Ascending aorta (tissue), 2 donors: Measurements from ENCODE around the gene EML4. TPM values are rescaled to one million over a fixed set of nuclear protein-coding genes. Genes with fewer than 3 reads are reported as not detected.
"Not testable (repeated sequence)": the region's sequence is repeated elsewhere in the genome, so short reads cannot be mapped to it uniquely, and the experiment has no call there.

Experiments
- DNase-seq, 2 donors: peaks; one replicate each; pipeline ENCODE4 v3.0.0-alpha.2; 2019; ENCODE audit warnings: low spot score in 2 of 2
- H3K27ac ChIP-seq, 2 donors: fragments of 200-600 bp; sonication (generic); one replicate each; pipeline ENCODE4 v1.5.1; 2016 to 2017; ENCODE audit warnings: mild to moderate bottlenecking in 1 of 2
- H3K27me3 ChIP-seq: fragments of 200-600 bp; sonication (generic); one replicate; pipeline ENCODE4 v1.5.1; 2017
- H3K36me3 ChIP-seq, 2 donors: fragments of 200-600 bp; sonication (generic); one replicate each; pipeline ENCODE4 v1.5.1; 2016
- H3K4me1 ChIP-seq, 2 donors: fragments of 200-600 bp; sonication (generic); one replicate each; pipeline ENCODE4 v1.5.1; 2016 to 2017; ENCODE audit warnings: mild to moderate bottlenecking in 1 of 2
- H3K4me3 ChIP-seq, 2 donors: fragments of 200-600 bp; sonication (generic); one replicate each; pipeline ENCODE4 v1.5.1; 2016 to 2017; ENCODE audit warnings: mild to moderate bottlenecking in 1 of 2
- H3K9me3 ChIP-seq, 2 donors: fragments of 200-600 bp; sonication (generic); one replicate each; pipeline ENCODE4 v1.5.1; 2016
- intact Hi-C: fragments of 100-400 bp; cut with DNase I; formaldehyde crosslinking; loops from one replicate; pipeline ENCODE4 v1.15.1; 2023
- total RNA-seq: library from RNA; depleted of rRNA; stranded (reverse); fragments of >200 nt; gene quantifications from one replicate; pipeline ENCODE4 v1.1.0, GENCODE V29; 2016
- TF ChIP-seq, protein P1 (sequence below), 3 experiments: fragments of 200-600 bp in 2 of 3; fragments of 450-650 bp in 1 of 3; sonication (generic) in 2 of 3; IDR thresholded peaks; one replicate each; pipeline ENCODE4 v1.5.1; 2016 to 2019; ENCODE audit warnings: antibody characterized with exemption in 3 of 3, mild to moderate bottlenecking in 1 of 3, moderate library complexity in 1 of 3

EML4 gene
- total RNA-seq, 1 donor from 2014 or later = 25.2 TPM

DNA sequence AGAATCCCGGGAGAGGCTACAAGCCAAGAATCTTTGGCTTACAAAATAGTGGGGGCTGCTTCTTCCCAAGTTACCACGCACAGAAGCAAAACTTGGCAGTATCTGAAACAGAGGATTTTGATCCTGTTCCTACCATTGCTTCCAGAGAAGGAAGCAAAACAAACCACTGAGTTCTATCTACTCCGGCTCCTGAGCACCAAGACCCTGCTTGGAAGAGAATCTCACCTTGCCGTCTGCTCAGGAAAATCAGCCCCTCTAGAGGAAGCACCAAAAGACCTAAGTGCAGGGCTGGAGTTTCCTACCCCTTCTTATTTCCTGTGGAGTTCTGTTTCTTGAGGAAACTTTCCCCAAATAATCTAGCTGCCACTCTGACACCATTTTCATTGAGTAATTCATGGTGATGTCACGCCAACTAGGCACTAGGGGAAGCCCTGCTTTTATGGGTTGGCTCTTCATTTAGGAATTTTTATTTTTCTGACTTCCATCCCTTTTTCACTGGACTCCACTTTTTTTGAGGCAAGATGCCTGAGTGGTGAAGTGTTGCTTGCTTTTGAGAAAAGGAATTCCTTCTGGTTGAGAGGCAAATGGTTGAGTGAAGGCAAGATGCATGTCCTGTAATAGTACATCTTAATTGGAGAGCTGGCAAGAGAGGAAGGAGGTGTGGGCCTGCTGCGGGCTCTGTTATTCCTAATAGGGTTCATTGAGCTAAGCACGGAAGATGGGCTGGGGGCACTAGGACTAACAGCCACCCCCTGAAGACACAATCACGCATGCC is 36.8 kb upstream of the EML4 start:
- Histone ChIP-seq H3K4me1 (peaks cover 0 to 20% of the 10 kb centered on the region in 2 donors), H3K27ac (peak overlapping the region; percentile 75 to 81), H3K27me3 (no peaks in the 10 kb centered on the region), H3K9me3 (no peaks in the 10 kb centered on the region), H3K4me3 (peak overlapping the region in 1 of 2 donors; percentile 56), H3K36me3 (no peaks in the 10 kb centered on the region)
- no peak for DNase-seq
- TF ChIP-seq, protein P1, sequence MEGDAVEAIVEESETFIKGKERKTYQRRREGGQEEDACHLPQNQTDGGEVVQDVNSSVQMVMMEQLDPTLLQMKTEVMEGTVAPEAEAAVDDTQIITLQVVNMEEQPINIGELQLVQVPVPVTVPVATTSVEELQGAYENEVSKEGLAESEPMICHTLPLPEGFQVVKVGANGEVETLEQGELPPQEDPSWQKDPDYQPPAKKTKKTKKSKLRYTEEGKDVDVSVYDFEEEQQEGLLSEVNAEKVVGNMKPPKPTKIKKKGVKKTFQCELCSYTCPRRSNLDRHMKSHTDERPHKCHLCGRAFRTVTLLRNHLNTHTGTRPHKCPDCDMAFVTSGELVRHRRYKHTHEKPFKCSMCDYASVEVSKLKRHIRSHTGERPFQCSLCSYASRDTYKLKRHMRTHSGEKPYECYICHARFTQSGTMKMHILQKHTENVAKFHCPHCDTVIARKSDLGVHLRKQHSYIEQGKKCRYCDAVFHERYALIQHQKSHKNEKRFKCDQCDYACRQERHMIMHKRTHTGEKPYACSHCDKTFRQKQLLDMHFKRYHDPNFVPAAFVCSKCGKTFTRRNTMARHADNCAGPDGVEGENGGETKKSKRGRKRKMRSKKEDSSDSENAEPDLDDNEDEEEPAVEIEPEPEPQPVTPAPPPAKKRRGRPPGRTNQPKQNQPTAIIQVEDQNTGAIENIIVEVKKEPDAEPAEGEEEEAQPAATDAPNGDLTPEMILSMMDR (IDR thresholded peaks at IDR 0.05) = no peak
- intact Hi-C loops = no loop called here

DNA sequence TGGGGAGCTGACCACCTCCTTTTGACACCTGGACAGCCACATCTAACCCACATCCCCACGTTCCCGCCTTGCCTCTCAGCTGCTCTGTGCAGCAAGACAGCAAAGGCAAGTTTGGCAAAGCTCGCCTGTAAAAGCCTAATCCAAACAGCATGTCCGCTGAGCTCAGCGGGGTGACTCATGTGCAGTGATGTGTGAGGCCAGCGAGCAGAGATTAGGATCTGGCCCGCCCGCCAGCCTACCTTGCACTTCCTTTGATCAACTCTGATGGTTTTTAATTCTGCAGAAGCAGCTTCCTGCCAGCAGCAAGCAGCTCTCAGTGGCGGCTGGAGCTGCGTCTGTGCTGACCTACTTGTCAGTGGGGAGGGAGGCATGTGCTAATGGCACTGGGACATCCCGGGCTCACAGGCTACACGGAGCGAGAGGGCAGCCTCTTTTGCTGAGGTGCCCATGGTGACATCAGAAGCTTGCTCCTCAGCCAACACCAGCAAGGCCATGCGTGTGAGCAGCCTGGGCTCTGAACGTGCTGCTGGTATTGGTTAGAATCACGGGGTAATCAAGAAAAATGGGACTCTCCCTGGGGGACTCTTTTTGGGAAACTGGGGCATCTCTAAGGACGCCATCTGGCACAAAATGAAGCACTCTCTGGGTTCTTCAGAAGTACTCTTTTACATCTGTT is 36.0 kb upstream of the EML4 start:
- Histone ChIP-seq H3K9me3 (no peaks in the 10 kb centered on the region), H3K27me3 (no peaks in the 10 kb centered on the region), H3K4me3 (peak overlapping the region; percentile 31 to 56), H3K27ac (peak overlapping the region; percentile 75 to 81), H3K4me1 (peaks cover 0 to 20% of the 10 kb centered on the region in 2 donors), H3K36me3 (no peaks in the 10 kb centered on the region)
- DNase-seq = peak; percentile 82 to 95
- TF ChIP-seq, protein P1 (IDR thresholded peaks at IDR 0.05) = no peak
- intact Hi-C loops = loop anchor here (1.0 kb wide), 2 partner anchors 15 to 36 kb away; partner anchors contain the start of gene EML4

DNA sequence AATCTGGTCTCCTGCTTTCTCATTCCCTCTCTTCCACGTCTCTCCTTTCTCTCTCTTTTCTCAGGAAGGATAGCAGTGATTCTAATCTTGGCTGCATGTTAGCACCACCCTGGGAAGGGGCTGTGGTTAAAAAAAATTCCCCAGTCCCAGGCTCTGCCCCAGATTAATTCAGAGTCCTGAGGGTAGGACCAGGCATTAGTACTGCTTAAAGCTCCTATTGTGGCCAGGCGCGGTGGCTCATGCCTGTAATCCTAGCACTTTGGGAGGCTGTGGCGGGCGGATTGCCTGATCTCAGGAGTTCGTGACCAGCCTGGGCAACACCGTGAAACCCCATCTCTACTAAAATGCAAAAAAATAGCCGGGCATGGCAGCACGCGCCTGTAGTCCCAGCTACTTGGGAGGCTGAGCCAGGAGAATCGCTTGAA is 35.4 kb upstream of the EML4 start:
- H3K36me3 ChIP-seq = no peaks in the 10 kb centered on the region
- H3K27me3 ChIP-seq = no peaks in the 10 kb centered on the region
- DNase-seq = no peak
- intact Hi-C loops = loop anchor here (1.0 kb wide), 2 partner anchors 15 to 36 kb away; partner anchors contain the start of gene EML4
- H3K27ac ChIP-seq = peak overlapping the region; percentile 75 to 81
- H3K4me3 ChIP-seq = peak overlapping the region in 1 of 2 donors; percentile 56
- H3K9me3 ChIP-seq = no peaks in the 10 kb centered on the region
- TF ChIP-seq, protein P1 (IDR thresholded peaks at IDR 0.05) = no peak
- H3K4me1 ChIP-seq = peaks cover 0 to 24% of the 10 kb centered on the region in 2 donors

DNA sequence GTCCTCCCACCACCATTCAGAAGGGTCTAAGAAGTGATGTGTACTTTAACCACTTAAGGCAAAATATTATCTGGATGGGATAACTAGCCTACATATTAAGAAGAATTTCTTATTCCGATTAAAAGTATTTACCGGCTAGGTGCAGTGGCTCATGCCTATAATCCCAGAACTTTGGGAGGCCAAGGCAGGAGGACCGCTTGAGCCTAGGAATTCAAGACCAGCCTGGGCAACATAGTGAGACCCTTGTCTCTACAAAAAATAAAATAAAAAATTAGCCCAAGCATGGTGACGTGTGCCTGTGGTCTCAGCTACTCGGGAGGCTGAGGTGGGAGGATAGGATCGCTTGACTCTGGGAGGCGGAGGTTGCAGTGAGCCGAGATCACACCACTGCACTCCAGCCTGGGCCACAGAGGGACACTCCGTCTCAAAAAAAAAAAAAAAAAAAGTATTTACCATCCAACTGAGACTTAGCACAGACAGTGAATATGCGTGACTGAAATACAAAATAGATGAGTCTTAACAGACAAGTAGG is 34.7 kb upstream of the EML4 start:
- H3K27me3 ChIP-seq, H3K27ac ChIP-seq, H3K9me3 ChIP-seq, intact Hi-C loops, H3K4me3 ChIP-seq, H3K36me3 ChIP-seq, DNase-seq: not testable (repeated sequence)
- H3K4me1 ChIP-seq = peaks cover 0 to 30% of the 10 kb centered on the region in 2 donors

DNA sequence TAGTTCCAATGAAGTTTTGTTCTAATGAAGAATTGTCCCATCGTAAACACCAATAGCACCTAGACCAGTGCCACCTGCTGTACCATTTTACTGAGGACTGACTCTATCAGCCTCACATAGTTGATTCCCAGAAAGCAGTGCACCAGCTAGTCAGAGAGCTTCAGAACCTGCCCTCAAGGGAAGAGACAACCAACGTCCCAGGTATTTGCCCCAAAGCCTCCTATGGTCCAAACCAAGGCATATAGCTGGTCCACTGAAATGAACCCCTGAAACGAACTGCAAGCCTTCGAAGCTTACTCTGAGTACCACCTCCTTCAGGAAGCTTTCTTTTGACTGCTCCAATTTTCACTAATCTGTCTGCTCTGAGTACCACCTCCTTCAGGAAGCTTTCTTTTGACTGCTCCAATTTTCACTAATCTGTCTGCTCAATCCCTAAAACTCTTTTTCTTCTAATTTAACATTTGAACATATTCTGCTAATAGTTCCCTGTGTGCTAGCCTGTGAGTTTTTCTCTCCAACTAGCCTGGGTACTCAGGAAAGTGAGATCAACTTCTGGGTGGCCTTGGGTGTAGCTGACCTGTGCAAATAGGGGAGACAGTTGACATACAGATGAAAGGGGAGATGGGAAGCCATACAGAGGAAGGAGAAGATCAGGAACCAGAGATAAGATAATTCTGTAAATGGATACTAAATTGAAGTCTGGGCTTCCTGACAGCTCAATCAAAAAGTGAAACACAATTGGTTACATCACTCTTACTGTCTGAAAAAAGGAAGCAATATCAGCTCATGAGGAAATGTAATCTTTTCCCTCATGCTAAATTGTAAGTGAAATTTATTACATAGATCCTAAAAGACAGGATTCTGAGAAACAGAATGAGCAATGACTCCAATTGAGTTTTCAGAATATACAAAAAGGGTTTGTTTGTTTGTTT is 33.5 kb upstream of the EML4 start:
- no peaks in the 10 kb centered on the region for H3K36me3 ChIP-seq
- H3K4me1 ChIP-seq = peaks cover 0 to 33% of the 10 kb centered on the region in 2 donors
- peak overlapping the region in 1 of 2 donors; percentile 4 for H3K27ac ChIP-seq
- no peaks in the 10 kb centered on the region for H3K27me3 ChIP-seq
- TF ChIP-seq, protein P1 (IDR thresholded peaks at IDR 0.05) = no peak
- no peak for DNase-seq
- no peak overlapping the region for H3K4me3 ChIP-seq
- H3K9me3 ChIP-seq = no peaks in the 10 kb centered on the region
- intact Hi-C loops = no loop called here
